MM.1S (cell line): ENCODE data around the gene RARG.

Experiments used
- DNase-seq: peaks from one replicate; pipeline ENCODE4 v3.0.0-alpha.2; 2015
- H2AFZ ChIP-seq: fragments of 300-600 bp; sonication (generic); 2 replicates; pipeline ENCODE4 v1.6.0; 2016; ENCODE audit warnings: antibody characterized with exemption, low read length
- H3F3A ChIP-seq: fragments of 300-600 bp; sonication (generic); 2 replicates; pipeline ENCODE4 v1.6.1; 2016; ENCODE audit warnings: mild to moderate bottlenecking, antibody characterized with exemption, low read length, moderate library complexity, mixed read lengths; ENCODE audit not compliant: insufficient read depth
- H3K27ac ChIP-seq: fragments of 300-600 bp; sonication (generic); 2 replicates; pipeline ENCODE4 v1.5.1; 2016; ENCODE audit warnings: mild to moderate bottlenecking, low read length
- H3K27me3 ChIP-seq: fragments of 300-600 bp; sonication (generic); replicated peaks from 2 replicates; pipeline ENCODE4 v1.6.0; 2016; ENCODE audit warnings: low read length; ENCODE audit not compliant: insufficient read depth
- H3K36me3 ChIP-seq: fragments of 300-600 bp; sonication (generic); replicated peaks from 2 replicates; pipeline ENCODE4 v1.6.1; 2016; ENCODE audit warnings: mild to moderate bottlenecking, low read length, mixed read lengths; ENCODE audit not compliant: insufficient read depth
- H3K4me1 ChIP-seq: fragments of 300-600 bp; sonication (generic); 2 replicates; pipeline ENCODE4 v1.6.1; 2016; ENCODE audit warnings: low read length, mixed read lengths
- H3K4me2 ChIP-seq: fragments of 300-600 bp; sonication (generic); 2 replicates; pipeline ENCODE4 v1.6.0; 2016; ENCODE audit warnings: low read depth, low read length
- H3K4me3 ChIP-seq: fragments of 300-600 bp; sonication (generic); 2 replicates; pipeline ENCODE4 v1.5.1; 2016; ENCODE audit warnings: low read length, mixed read lengths
- H3K79me2 ChIP-seq: fragments of 300-600 bp; sonication (generic); 2 replicates; pipeline ENCODE4 v1.6.1; 2016; ENCODE audit warnings: mixed run types, low read length, mixed read lengths
- H3K9ac ChIP-seq: fragments of 300-600 bp; sonication (generic); 2 replicates; pipeline ENCODE4 v1.6.1; 2016; ENCODE audit warnings: low read length, mixed read lengths
- H3K9me2 ChIP-seq: fragments of 300-600 bp; sonication (generic); replicated peaks from 2 replicates; pipeline ENCODE4 v1.6.1; 2016; ENCODE audit warnings: mild to moderate bottlenecking, low read length, mixed read lengths; ENCODE audit not compliant: insufficient read depth
- H3K9me3 ChIP-seq: fragments of 300-600 bp; sonication (generic); replicated peaks from 2 replicates; pipeline ENCODE4 v1.6.1; 2016; ENCODE audit warnings: mild to moderate bottlenecking, low read length, mixed read lengths; ENCODE audit not compliant: insufficient read depth
- H4K20me1 ChIP-seq: fragments of 300-600 bp; sonication (generic); 2 replicates; pipeline ENCODE4 v1.6.1; 2016; ENCODE audit warnings: mild to moderate bottlenecking, low read length, moderate library complexity, mixed read lengths; ENCODE audit not compliant: insufficient read depth
- EZH2 ChIP-seq: fragments of 300-600 bp; sonication (generic); optimal IDR thresholded peaks from 2 replicates; pipeline ENCODE3; 2017; ENCODE audit warnings: low read depth, mild to moderate bottlenecking, antibody characterized with exemption, low read length, mixed read lengths
- EZH2phosphoT487 ChIP-seq: fragments of 300-600 bp; sonication (generic); IDR thresholded peaks from 2 replicates; pipeline ENCODE4 v1.6.1; 2018; ENCODE audit warnings: antibody characterized with exemption, low read length
- TF ChIP-seq, protein P1 (sequence below): fragments of 300-600 bp; sonication (generic); IDR thresholded peaks from 2 replicates; pipeline ENCODE4 v1.5.1; 2016; ENCODE audit warnings: antibody characterized with exemption, low read length, mixed read lengths

RARG gene

DNA sequence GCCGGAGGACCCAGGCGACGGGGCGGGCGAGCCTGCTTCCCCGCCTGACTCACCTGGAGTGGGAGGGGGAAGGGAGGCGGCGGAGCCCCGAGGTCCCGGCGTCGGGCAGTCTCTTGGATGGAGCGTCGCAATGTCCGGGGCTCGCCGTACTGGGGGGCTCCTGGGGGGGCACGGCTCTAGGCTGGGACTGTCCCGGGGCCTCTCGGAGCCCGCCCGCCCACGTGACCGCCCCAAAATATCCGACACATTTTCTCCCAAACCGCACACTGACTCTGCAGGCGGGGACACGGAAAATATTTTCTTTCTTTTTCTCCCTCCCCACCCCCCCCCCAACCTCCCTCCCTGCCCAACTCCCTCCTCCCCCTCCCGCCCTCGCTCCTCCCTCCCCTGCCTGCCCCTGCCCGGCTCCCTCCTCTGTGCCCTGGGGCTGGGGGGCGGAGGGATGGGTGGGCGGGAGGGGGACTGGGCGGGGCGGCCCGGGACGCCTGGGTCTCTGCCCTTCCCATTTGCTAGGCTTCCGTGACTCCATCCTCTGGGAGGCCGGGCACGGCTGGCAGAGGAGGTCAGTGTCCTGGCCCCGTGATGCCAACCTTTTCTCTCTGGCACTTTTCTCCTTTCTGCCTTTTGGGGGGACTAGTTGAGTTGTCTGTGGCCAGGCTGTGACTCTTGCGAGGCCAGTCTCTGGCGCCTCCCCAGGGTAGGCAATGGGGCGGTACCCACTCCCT lies at the start of gene RARG:
RARG (minus strand) TSS at position 289 of the 725 bp plus-strand sequence. CDS start 4,664 bp downstream, outside the sequence.
- H3K27me3 ChIP-seq: no peaks in the 10 kb centered on the region
- H3K4me2 ChIP-seq: peak within 1 kb of the TSS; percentile 85
- H4K20me1 ChIP-seq: no peaks in the 10 kb centered on the region
- TF ChIP-seq EZH2phosphoT487: no peak
- H3K79me2 ChIP-seq: peaks cover 7% of the 10 kb centered on the region
- H3K4me3 ChIP-seq: peak within 1 kb of the TSS; percentile 69
- H3K9me2 ChIP-seq: no peaks in the 10 kb centered on the region
- H3F3A ChIP-seq: peaks cover 11% of the 10 kb centered on the region
- H3K9ac ChIP-seq: peak within 1 kb of the TSS; percentile 55
- no peaks in the 10 kb centered on the region for H3K36me3 ChIP-seq
- peak within 1 kb of the TSS; percentile 66 for H2AFZ ChIP-seq
- H3K9me3 ChIP-seq: no peaks in the 10 kb centered on the region
- H3K4me1 ChIP-seq: peaks cover 15% of the 10 kb centered on the region
- peak within 1 kb of the TSS; percentile 47; the same call in 1 of the 2 replicates for H3K27ac ChIP-seq
- peak; percentile 71 for DNase-seq

GRCh38 chr12:53279888-53280498 lies 48.0 kb upstream of the RARG start:
- Histone ChIP-seq H4K20me1 (no peaks in the 10 kb centered on the region), H3K36me3 (peaks cover 20% of the 10 kb centered on the region), H3K9me2 (no peaks in the 10 kb centered on the region), H3K79me2 (no peaks in the 10 kb centered on the region; the same call in 1 of the 2 replicates), H3K9ac (no peak overlapping the region), H3K4me2 (no peak overlapping the region), H3K4me1 (no peaks in the 10 kb centered on the region), H3K9me3 (no peaks in the 10 kb centered on the region), H3K4me3 (no peak overlapping the region), H3F3A (no peaks in the 10 kb centered on the region), H2AFZ (no peak overlapping the region), H3K27ac (no peak overlapping the region), H3K27me3 (no peaks in the 10 kb centered on the region)
- TF ChIP-seq, protein P1, sequence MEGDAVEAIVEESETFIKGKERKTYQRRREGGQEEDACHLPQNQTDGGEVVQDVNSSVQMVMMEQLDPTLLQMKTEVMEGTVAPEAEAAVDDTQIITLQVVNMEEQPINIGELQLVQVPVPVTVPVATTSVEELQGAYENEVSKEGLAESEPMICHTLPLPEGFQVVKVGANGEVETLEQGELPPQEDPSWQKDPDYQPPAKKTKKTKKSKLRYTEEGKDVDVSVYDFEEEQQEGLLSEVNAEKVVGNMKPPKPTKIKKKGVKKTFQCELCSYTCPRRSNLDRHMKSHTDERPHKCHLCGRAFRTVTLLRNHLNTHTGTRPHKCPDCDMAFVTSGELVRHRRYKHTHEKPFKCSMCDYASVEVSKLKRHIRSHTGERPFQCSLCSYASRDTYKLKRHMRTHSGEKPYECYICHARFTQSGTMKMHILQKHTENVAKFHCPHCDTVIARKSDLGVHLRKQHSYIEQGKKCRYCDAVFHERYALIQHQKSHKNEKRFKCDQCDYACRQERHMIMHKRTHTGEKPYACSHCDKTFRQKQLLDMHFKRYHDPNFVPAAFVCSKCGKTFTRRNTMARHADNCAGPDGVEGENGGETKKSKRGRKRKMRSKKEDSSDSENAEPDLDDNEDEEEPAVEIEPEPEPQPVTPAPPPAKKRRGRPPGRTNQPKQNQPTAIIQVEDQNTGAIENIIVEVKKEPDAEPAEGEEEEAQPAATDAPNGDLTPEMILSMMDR: no peak
- TF ChIP-seq EZH2phosphoT487: no peak
- TF ChIP-seq EZH2: no peak
- DNase-seq: no peak

DNA sequence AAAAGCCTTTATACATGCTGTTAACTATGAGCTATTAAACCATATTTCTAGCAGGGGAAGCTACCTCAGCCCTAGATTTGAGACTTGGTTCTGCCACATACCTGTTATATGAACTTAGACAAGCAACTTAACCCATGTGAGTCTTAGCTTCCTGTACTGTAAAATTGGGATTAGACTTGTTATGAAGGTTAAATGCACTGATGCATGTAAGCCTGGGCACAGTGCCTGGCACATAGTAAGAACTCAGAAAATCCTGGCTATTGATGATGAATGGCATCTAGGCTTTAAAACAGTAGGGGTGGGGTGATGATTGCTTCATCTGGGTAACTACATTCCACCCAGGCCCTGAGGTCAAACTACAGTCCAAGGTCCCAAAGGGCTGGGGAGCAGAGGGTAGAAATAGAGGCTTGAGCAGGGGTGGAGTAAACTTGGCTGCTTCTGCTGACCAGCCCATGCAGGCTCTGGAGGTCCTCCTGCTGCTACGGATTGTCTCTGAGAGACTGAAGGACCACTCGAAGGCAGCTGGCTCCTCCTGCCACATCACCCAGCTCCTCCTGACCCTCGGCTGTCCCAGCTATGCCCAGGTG lies 47.4 kb upstream of the RARG start:
- Histone ChIP-seq H2AFZ (no peak overlapping the region), H3K27me3 (no peaks in the 10 kb centered on the region), H4K20me1 (no peaks in the 10 kb centered on the region), H3K79me2 (peaks cover 3% of the 10 kb centered on the region), H3K4me2 (no peak overlapping the region), H3K27ac (no peak overlapping the region), H3K4me3 (no peak overlapping the region), H3K36me3 (peaks cover 20% of the 10 kb centered on the region; the same call in 1 of the 2 replicates), H3F3A (no peaks in the 10 kb centered on the region; the same call in 1 of the 2 replicates), H3K9me2 (no peaks in the 10 kb centered on the region), H3K9me3 (no peaks in the 10 kb centered on the region), H3K9ac (no peak overlapping the region), H3K4me1 (no peaks in the 10 kb centered on the region)
- TF ChIP-seq EZH2phosphoT487 (no peak), EZH2 (no peak)
- TF ChIP-seq, protein P1: no peak
- DNase-seq: no peak
